MM.1S (cell line): Measurements from ENCODE around the gene FYN.

Source experiments
- CTCF ChIP-seq: fragments of 300-600 bp; sonication (generic); IDR thresholded peaks from 2 replicates; pipeline ENCODE4 v1.5.1; 2016; ENCODE audit warnings: antibody characterized with exemption, low read length, mixed read lengths
- EZH2 ChIP-seq: fragments of 300-600 bp; sonication (generic); optimal IDR thresholded peaks from 2 replicates; pipeline ENCODE3; 2017; ENCODE audit warnings: low read depth, mild to moderate bottlenecking, antibody characterized with exemption, low read length, mixed read lengths
- EZH2phosphoT487 ChIP-seq: fragments of 300-600 bp; sonication (generic); IDR thresholded peaks from 2 replicates; pipeline ENCODE4 v1.6.1; 2018; ENCODE audit warnings: antibody characterized with exemption, low read length

- TF ChIP-seq EZH2 (no peak), CTCF (no peak), EZH2phosphoT487 (no peak)
Observed at GRCh38 chr6:111792914-111793700, 80.1 kb downstream of the FYN start.
